VCaP (cell line): ENCODE measurements around the gene PNMA8C.

Experiments
- H3K27ac ChIP-seq: fragments of 450-650 bp; 2 replicates; pipeline ENCODE4 v1.5.1; 2017
- TF ChIP-seq, protein P1 (sequence below): fragments of 450-650 bp; conservative IDR thresholded peaks from 2 replicates; pipeline ENCODE4 v1.5.1; 2017; ENCODE audit warnings: mild to moderate bottlenecking, moderate library complexity

PNMA8C gene

DNA sequence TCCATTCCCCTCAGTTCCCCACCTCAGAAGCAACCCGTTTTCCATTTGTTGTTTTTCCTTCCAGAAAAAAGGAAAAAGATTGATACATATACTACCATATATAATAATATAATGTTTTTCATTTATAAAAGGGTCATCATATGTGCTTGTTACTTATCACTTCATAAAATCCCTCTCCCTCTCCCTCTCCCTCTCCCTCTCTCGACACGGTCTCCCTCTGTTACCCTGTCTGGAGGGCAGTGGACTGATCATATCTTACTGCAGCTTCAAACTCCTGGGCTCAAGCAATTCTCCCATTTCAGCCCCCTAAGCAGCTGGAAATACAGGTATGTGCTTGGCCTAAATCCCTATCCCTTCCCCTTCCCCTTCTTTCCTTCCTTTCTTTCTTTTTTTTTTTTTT, 25.5 kb upstream of the PNMA8C start:
- TF ChIP-seq, protein P1, sequence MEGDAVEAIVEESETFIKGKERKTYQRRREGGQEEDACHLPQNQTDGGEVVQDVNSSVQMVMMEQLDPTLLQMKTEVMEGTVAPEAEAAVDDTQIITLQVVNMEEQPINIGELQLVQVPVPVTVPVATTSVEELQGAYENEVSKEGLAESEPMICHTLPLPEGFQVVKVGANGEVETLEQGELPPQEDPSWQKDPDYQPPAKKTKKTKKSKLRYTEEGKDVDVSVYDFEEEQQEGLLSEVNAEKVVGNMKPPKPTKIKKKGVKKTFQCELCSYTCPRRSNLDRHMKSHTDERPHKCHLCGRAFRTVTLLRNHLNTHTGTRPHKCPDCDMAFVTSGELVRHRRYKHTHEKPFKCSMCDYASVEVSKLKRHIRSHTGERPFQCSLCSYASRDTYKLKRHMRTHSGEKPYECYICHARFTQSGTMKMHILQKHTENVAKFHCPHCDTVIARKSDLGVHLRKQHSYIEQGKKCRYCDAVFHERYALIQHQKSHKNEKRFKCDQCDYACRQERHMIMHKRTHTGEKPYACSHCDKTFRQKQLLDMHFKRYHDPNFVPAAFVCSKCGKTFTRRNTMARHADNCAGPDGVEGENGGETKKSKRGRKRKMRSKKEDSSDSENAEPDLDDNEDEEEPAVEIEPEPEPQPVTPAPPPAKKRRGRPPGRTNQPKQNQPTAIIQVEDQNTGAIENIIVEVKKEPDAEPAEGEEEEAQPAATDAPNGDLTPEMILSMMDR, result no peak
- H3K27ac ChIP-seq, result no peak overlapping the region

DNA sequence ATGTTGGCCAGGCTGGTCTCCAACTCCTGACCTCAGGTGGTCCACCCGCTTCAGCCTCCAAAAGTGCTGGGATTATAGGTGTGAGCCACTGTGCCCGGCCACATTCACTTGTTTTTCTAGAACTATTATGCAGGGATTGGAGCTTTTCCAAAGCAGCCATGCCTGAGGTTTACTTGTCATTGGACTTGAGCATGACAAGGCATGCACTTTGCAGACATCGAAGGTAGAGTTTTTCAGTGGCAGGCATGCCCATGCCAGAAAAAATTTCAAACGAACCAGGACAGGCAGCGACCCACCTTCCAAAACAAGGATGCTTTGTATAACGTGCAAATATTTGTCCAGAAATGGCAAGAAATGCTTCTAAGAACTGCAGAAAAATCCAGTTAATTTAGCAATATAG, 24.9 kb upstream of the PNMA8C start:
- no peak overlapping the region for H3K27ac ChIP-seq
- TF ChIP-seq, protein P1, result no peak

DNA sequence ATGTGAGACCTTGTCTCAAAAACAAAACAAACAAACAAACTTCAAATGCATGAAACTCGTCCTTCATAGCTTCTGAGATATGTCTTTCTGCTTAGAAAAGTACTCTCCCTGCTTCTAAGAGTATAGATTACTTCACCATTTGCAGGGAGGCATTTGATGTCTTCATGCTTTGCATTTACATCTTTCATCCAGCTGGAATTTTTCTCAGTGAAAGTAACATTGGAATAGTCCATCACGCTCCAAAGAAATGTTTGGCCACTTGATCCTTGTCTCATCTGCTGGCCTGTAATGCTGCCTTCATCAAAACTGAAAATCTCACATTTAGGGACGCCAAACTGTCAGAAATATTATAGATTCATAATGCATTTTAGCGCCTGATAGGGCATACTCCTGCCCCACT, 23.4 kb upstream of the PNMA8C start:
- TF ChIP-seq, protein P1, result no peak
- H3K27ac ChIP-seq, result no peak overlapping the region

GRCh38 chr19:46451352-46451751, 22.6 kb upstream of the PNMA8C start:
- no peak overlapping the region for H3K27ac ChIP-seq
- TF ChIP-seq, protein P1, result no peak

- TF ChIP-seq, protein P1, result no peak
- no peak overlapping the region for H3K27ac ChIP-seq
These were observed 22.0 kb upstream of the PNMA8C start for GRCh38 chr19:46450737-46451136.

DNA sequence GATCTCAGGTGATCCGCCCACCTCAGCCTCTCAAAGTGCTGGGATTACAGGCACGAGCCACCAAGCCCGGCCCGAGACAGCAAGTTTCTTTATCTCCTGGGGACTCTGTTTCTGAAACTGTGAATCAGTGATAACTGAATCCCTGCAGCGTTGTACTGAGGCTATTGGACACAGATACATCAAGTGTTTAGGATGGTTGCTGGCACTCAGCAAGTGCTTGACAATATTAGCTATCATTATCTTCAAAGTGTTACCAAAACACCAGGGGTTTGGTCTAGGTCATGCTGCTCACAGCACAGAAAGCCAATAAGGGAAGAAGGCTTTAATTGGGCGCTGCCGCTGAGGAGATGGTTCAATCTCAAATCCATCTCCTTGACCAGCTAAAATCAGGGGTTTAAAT, 20.5 kb upstream of the PNMA8C start:
- TF ChIP-seq, protein P1, result no peak
- no peak overlapping the region for H3K27ac ChIP-seq

DNA sequence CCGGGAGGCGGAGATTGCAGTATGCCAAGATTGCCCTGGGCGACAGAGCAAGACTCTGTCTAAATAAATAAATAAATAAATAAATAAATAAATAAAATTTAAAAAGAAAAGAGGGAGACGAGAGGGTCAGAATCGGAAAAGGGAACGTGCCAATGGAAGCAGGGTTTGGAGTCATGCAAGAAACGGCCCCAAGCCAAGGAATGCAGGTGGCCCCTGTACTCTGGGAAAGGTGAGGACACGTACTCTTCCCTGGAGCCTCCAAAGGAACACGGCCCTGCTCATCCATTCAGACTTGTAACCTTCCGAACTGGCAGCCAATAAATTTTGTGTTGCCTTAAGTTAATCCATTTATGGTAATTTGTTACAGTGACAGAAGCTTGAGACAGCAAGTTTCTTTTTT, 19.9 kb upstream of the PNMA8C start:
- TF ChIP-seq, protein P1, result no peak
- H3K27ac ChIP-seq, result no peak overlapping the region

DNA sequence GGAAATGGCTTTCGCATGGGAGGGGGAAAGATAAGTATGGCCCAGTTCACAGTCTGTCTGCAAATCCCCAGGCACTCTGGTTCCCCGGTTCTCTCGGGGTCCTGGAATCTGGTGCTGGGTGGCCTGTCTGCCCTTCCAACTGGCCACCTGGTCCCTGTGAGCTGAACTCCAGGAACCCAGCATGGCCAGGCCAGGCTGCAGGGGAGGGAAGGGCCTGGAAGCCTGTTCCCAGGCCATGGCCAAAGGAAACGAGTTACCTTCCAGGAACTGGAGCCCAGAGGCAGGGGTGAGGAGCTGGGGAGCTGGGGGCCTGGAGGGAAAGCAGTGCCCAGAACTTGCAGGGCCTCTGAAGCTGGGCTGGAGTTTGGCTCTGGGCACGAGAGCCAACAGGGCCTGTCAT, 19.1 kb upstream of the PNMA8C start:
- TF ChIP-seq, protein P1, result no peak
- no peak overlapping the region for H3K27ac ChIP-seq
